Keratinocyte (primary cell): ENCODE results near the gene AFF4. TPM values are rescaled to one million over a fixed set of nuclear protein-coding genes. Genes with fewer than 3 reads are reported as not detected.
A peak's percentile ranks its signal among the peaks of the same experiment; 100 is the strongest.

Experiments
- DNase-seq: peaks from one replicate; pipeline ENCODE4 v3.0.0-alpha.2; 2011; ENCODE audit warnings: low read depth, missing footprints, low spot score
- FAIRE-seq: peaks from 2 replicates; lab custom pipeline; 2011; peaks lifted over from hg19 to GRCh38; lab: Jason Lieb, UNC
- H2AFZ ChIP-seq: 2 replicates; pipeline ENCODE4 v1.6.0; 2012; ENCODE audit warnings: low read length, control low read depth, inconsistent platforms; ENCODE audit not compliant: control insufficient read depth
- H3K27ac ChIP-seq: 2 replicates; pipeline ENCODE4 v1.5.1; 2011; ENCODE audit warnings: low read length; ENCODE audit not compliant: control insufficient read depth, insufficient read depth
- H3K27me3 ChIP-seq: 3 replicates; pipeline ENCODE4 v1.6.0; 2011; ENCODE audit warnings: low read length; ENCODE audit not compliant: control insufficient read depth, insufficient read depth; ENCODE audit errors: extremely low read depth
- H3K36me3 ChIP-seq, 2 experiments: 2 replicates in 1 of 2; 3 replicates in 1 of 2; pipeline ENCODE4 v1.5.1; 2011; ENCODE audit warnings: low read length in 2 of 2, mild to moderate bottlenecking in 1 of 2; ENCODE audit not compliant: control insufficient read depth in 2 of 2, insufficient read depth in 2 of 2; ENCODE audit errors: extremely low read depth in 1 of 2
- H3K4me1 ChIP-seq: 3 replicates; pipeline ENCODE4 v1.5.1; 2011; ENCODE audit warnings: low read length; ENCODE audit not compliant: control insufficient read depth, insufficient read depth; ENCODE audit errors: extremely low read depth
- H3K4me2 ChIP-seq: 3 replicates; pipeline ENCODE4 v1.6.0; 2011; ENCODE audit warnings: low read depth, low read length; ENCODE audit not compliant: control insufficient read depth, insufficient read depth; ENCODE audit errors: extremely low read depth
- H3K4me3 ChIP-seq, 3 experiments: fragments of 200-600 bp in 1 of 3; sonication (generic) in 1 of 3; 2 replicates in 2 of 3; 3 replicates in 1 of 3; pipeline ENCODE4 v1.5.1; 2011 to 2016; ENCODE audit warnings: low read length in 3 of 3, mild to moderate bottlenecking in 3 of 3, control low read depth in 2 of 3, inconsistent platforms in 1 of 3, low read depth in 1 of 3, mixed read lengths in 1 of 3, mixed run types in 1 of 3, moderate library complexity in 1 of 3; ENCODE audit not compliant: control insufficient read depth in 2 of 3, insufficient read depth in 2 of 3; ENCODE audit errors: extremely low read depth in 1 of 3
- H3K79me2 ChIP-seq: 2 replicates; pipeline ENCODE4 v1.6.0; 2012; ENCODE audit warnings: low read length; ENCODE audit not compliant: control insufficient read depth, insufficient read depth
- H3K9ac ChIP-seq: 3 replicates; pipeline ENCODE4 v1.6.0; 2011; ENCODE audit warnings: low read length; ENCODE audit not compliant: control insufficient read depth, insufficient read depth; ENCODE audit errors: extremely low read depth
- H3K9me1 ChIP-seq: 3 replicates; pipeline ENCODE4 v1.6.0; 2011; ENCODE audit warnings: low read length; ENCODE audit not compliant: control insufficient read depth, insufficient read depth; ENCODE audit errors: extremely low read depth
- H3K9me3 ChIP-seq: 2 replicates; pipeline ENCODE4 v1.5.1; 2012; ENCODE audit warnings: low read depth, low read length; ENCODE audit not compliant: control insufficient read depth
- H4K20me1 ChIP-seq: 3 replicates; pipeline ENCODE4 v1.6.0; 2011; ENCODE audit warnings: low read length; ENCODE audit not compliant: control insufficient read depth, insufficient read depth; ENCODE audit errors: extremely low read depth
- EZH2 ChIP-seq: IDR thresholded peaks from one replicate; pipeline ENCODE4 v1.6.1; 2012; ENCODE audit warnings: inconsistent platforms, mild to moderate bottlenecking, low read length, moderate library complexity
- dilution Hi-C: fragments of 300-500 bp; cut with MboI; formaldehyde crosslinking; loops from one replicate; pipeline ENCODE4 v1.7.0; 2020; ENCODE audit warnings: low sequenced_read_pairs; ENCODE audit not compliant: extremely low pct_ligation_motif_present
- polyA plus RNA-seq, 5 experiments: library from polyadenylated mRNA; depleted of rRNA in 3 of 5; stranded (reverse) in 3 of 5; stranded (forward) in 1 of 5; unstranded in 1 of 5; fragments of >200 nt; gene quantifications; 1 replicate in 1 of 5; 2 replicates in 3 of 5; 3 replicates in 1 of 5; pipeline versions ENCODE4 v1.2.1 to v1.2.3, GENCODE V29; 2011 to 2012; ENCODE audit warnings: missing spikeins in 2 of 5, low read depth in 1 of 5, low replicate concordance in 1 of 5
- TF ChIP-seq, protein P1 (sequence below), 3 experiments: IDR thresholded peaks in 1 of 3; conservative IDR thresholded peaks in 1 of 3; optimal IDR thresholded peaks in 1 of 3; 2 replicates in 2 of 3; 3 replicates in 1 of 3; pipeline versions ENCODE3 to v1.5.1; 2011; ENCODE audit warnings: low read length in 3 of 3, mild to moderate bottlenecking in 3 of 3, moderate library complexity in 2 of 3, control low read depth in 1 of 3, inconsistent platforms in 1 of 3; ENCODE audit not compliant: insufficient read depth in 2 of 3; ENCODE audit errors: extremely low read depth in 1 of 3

Gene AFF4
- polyA plus RNA-seq, 1 donor (not counting 4 experiments of a cell fraction or from before 2014, with no cell fraction given), result 51.3 TPM

GRCh38 chr5:132829742-132830435, 133.5 kb downstream of the AFF4 start:
- TF ChIP-seq, protein P1, sequence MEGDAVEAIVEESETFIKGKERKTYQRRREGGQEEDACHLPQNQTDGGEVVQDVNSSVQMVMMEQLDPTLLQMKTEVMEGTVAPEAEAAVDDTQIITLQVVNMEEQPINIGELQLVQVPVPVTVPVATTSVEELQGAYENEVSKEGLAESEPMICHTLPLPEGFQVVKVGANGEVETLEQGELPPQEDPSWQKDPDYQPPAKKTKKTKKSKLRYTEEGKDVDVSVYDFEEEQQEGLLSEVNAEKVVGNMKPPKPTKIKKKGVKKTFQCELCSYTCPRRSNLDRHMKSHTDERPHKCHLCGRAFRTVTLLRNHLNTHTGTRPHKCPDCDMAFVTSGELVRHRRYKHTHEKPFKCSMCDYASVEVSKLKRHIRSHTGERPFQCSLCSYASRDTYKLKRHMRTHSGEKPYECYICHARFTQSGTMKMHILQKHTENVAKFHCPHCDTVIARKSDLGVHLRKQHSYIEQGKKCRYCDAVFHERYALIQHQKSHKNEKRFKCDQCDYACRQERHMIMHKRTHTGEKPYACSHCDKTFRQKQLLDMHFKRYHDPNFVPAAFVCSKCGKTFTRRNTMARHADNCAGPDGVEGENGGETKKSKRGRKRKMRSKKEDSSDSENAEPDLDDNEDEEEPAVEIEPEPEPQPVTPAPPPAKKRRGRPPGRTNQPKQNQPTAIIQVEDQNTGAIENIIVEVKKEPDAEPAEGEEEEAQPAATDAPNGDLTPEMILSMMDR (optimal IDR thresholded peaks at IDR 0.05 in 1 of 3, IDR thresholded peaks at IDR 0.05 in 1 of 3, conservative IDR thresholded peaks at IDR 0.05 in 1 of 3; ENCODE audit: extremely low read depth in 1 of 3, insufficient read depth in 2 of 3, low read length in 3 of 3), result peak in 2 of 3 experiments; percentile 71 to 96
- peak; percentile 40 for TF ChIP-seq EZH2
- peak overlapping the region; percentile 39 to 67 (median 66) for H3K4me3 ChIP-seq
- H3K4me2 ChIP-seq, result peak overlapping the region; percentile 52
- no peaks in the 10 kb centered on the region for H3K36me3 ChIP-seq
- H4K20me1 ChIP-seq, result no peaks in the 10 kb centered on the region
- no peak for DNase-seq
- no peak for FAIRE-seq
- H3K9me3 ChIP-seq, result no peaks in the 10 kb centered on the region
- no peak overlapping the region for H3K27ac ChIP-seq
- H3K9ac ChIP-seq, result peak overlapping the region; percentile 54
- dilution Hi-C loops, result no loop called here
- H3K4me1 ChIP-seq, result no peaks in the 10 kb centered on the region
- peak overlapping the region; percentile 82 for H2AFZ ChIP-seq
- H3K79me2 ChIP-seq, result no peaks in the 10 kb centered on the region
- H3K9me1 ChIP-seq, result no peaks in the 10 kb centered on the region
- peaks cover 21% of the 10 kb centered on the region for H3K27me3 ChIP-seq

GRCh38 chr5:132828846-132829494, 134.5 kb downstream of the AFF4 start:
- DNase-seq (no peak), FAIRE-seq (no peak)
- Histone ChIP-seq H3K4me1 (no peaks in the 10 kb centered on the region), H2AFZ (no peak overlapping the region), H4K20me1 (no peaks in the 10 kb centered on the region), H3K27me3 (peaks cover 24% of the 10 kb centered on the region), H3K4me3 (no peak overlapping the region), H3K36me3 (no peaks in the 10 kb centered on the region), H3K9me1 (no peaks in the 10 kb centered on the region), H3K27ac (no peak overlapping the region), H3K4me2 (peak overlapping the region; percentile 52), H3K9ac (no peak overlapping the region), H3K9me3 (no peaks in the 10 kb centered on the region), H3K79me2 (no peaks in the 10 kb centered on the region)
- TF ChIP-seq EZH2, result no peak
- TF ChIP-seq, protein P1 (optimal IDR thresholded peaks at IDR 0.05 in 1 of 3, IDR thresholded peaks at IDR 0.05 in 1 of 3, conservative IDR thresholded peaks at IDR 0.05 in 1 of 3; ENCODE audit: extremely low read depth in 1 of 3, insufficient read depth in 2 of 3, low read length in 3 of 3), result no peak
- dilution Hi-C loops, result no loop called here
